Mononuclear cell (primary cell): Measurements from ENCODE around the gene RCC2. TPM values are rescaled to one million over a fixed set of nuclear protein-coding genes. Genes with fewer than 3 reads are reported as not detected.

ENCODE experiments used
- H3K27me3 ChIP-seq: 2 replicates; pipeline ENCODE4 v1.6.0; 2011; ENCODE audit warnings: low read length, control low read depth; ENCODE audit not compliant: insufficient read depth
- H3K4me1 ChIP-seq: 2 replicates; pipeline ENCODE4 v1.5.1; 2011; ENCODE audit warnings: mild to moderate bottlenecking, low read length, control low read depth; ENCODE audit not compliant: insufficient read depth
- H3K4me3 ChIP-seq: 2 replicates; pipeline ENCODE4 v1.5.1; 2011; ENCODE audit warnings: mild to moderate bottlenecking, low read length, moderate library complexity
- H3K9me3 ChIP-seq: 2 replicates; pipeline ENCODE4 v1.5.1; 2011; ENCODE audit warnings: low read depth, mild to moderate bottlenecking, control low read depth, low read length
- total RNA-seq: library from RNA; depleted of rRNA; stranded (reverse); fragments of >200 nt; gene quantifications from one replicate; pipeline ENCODE4 v1.2.3, GENCODE V29; 2012

Gene RCC2
- total RNA-seq, 1 donor = 34.6 TPM

DNA sequence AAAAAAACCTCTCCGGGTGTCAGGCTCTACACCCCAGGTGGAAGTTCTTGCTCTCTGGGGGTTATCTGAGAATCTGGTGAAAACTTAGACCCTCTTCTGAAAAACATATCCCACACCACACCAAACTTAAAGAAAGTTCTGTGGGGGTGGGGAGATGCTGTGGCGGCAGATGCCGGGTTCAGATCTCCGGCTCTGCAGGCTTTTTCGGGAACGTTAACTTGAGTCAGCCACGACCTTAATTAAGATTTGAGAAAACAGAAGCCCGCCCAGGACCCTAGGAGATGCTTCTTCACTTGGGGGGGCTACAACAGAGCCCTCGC lies 2.3 kb downstream of the RCC2 start:
- Histone ChIP-seq H3K27me3 (no peaks in the 10 kb centered on the region), H3K4me3 (peak overlapping the region; percentile 90), H3K9me3 (no peaks in the 10 kb centered on the region), H3K4me1 (peaks cover 71% of the 10 kb centered on the region)

DNA sequence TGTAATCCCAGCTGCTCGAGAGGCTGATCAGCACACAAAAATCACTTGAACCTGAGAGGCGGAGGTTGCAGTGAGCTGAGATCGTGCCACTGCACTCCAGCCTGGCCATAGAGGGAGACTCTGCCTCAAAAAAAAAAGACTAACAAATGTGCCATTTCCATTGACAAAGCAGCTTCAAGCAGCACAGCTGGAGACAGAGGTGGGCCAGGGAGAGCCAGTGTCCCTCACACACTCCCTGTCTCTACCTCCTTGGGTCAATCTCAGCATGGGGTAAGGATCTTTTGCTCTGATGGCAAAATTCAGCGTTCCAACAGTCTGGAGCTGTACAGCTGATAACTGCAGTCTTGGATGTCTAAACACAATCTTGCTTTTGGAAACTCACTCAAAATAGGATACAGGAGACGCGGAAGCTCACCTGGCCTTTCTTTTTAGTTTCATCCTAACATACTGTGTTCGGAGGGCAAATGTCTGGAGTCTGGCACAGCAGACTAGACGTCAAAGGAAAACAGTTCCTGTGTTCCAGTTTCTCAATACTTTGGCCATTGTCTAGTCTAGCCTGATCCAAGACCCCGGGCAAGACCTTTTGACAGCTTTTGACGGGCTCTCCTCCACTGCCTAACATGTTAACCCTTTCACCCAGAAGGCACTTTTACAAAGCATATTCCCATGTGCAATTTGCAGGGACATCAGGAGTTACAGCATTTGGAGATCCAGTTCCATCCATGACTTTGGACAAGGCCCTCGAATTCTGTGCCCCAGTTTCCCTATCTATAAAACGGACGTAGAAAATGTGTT lies 2.9 kb downstream of the RCC2 start:
- Histone ChIP-seq H3K4me3 (peak overlapping the region; percentile 90), H3K4me1 (peaks cover 74% of the 10 kb centered on the region), H3K27me3 (no peaks in the 10 kb centered on the region), H3K9me3 (no peaks in the 10 kb centered on the region)

DNA sequence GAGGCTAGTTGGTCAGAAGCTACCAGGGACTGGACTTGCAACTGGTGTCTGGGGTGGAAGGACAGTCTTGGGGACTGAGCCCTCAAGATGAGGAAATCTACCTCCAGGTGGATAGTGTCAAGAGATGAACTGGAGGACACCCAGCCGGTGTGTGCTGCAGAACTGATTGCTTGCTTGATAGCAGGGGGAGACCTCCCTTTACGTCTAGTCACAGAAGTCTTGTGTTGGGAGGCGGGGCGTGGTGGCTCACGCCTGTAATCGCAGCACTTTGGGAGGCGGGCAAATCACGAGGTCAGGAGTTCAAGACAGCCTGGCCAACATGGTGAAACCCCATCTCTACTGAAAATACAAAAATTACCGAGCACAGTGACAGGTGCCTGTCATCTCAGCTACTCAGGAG lies 4.9 kb downstream of the RCC2 start:
- H3K27me3 ChIP-seq = no peaks in the 10 kb centered on the region
- H3K9me3 ChIP-seq = no peaks in the 10 kb centered on the region
- no peak overlapping the region for H3K4me3 ChIP-seq
- H3K4me1 ChIP-seq = peaks cover 74% of the 10 kb centered on the region

DNA sequence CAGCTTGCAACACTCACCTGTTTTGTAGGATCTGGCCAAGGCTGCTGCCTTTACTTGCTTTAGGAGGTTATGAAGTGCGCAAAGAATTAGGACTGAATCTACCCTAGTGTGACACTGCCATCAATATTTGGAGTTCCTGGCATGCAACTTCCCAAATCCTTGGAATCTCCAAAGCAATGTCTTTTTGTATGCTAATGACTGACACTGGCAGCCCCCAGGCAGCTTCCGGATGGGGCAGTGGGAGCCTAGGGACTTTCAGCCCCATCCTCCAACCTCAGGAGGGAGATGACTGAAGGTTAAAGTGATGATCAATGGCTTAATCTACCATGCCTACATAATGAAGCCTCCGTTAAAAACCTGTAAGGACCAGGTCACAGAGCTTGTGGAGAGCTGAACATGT lies 5.5 kb downstream of the RCC2 start:
- Histone ChIP-seq H3K9me3 (no peaks in the 10 kb centered on the region), H3K4me1 (peaks cover 76% of the 10 kb centered on the region), H3K4me3 (no peak overlapping the region), H3K27me3 (no peaks in the 10 kb centered on the region)

DNA sequence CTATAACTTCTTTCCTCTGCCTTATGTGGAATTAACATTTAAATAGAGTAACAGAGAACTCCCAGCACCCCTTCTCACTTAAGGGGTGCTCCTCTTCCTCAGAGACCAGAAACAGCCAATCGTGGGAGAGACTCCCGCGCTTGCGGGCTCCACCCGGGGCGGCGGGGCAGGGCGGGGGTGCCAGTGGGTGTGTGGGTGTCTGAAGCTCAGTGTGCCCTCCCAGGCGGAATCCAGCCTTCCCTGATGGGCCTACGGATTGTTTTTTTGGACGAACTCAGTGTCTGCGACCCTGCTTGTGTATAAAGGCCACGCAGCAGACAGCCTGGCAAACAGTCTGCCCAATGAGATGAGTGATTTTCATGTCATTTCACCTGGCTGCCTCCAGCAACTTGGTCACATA lies 6.2 kb downstream of the RCC2 start:
- no peaks in the 10 kb centered on the region for H3K9me3 ChIP-seq
- H3K27me3 ChIP-seq = no peaks in the 10 kb centered on the region
- peaks cover 76% of the 10 kb centered on the region for H3K4me1 ChIP-seq
- no peak overlapping the region for H3K4me3 ChIP-seq

DNA sequence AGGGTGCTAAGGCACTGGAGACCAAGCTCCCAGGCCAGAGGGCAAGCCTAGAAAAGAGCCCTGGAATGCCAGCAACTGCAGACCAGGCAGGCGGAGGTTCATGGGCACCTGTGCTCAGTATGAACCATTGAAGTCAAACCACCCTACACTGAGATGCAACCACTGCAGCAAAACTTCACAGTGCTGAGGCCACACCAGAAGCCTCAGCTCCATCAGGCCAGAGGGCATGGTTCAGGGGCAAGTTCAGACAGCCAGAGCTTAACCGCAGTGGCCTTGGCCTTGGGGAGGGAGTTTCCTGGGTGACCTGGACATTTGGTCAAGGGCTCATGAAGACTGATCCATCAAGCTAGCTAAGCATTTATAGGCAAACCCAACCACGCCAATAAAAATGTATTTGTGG lies 7.1 kb downstream of the RCC2 start:
- peaks cover 76% of the 10 kb centered on the region for H3K4me1 ChIP-seq

DNA sequence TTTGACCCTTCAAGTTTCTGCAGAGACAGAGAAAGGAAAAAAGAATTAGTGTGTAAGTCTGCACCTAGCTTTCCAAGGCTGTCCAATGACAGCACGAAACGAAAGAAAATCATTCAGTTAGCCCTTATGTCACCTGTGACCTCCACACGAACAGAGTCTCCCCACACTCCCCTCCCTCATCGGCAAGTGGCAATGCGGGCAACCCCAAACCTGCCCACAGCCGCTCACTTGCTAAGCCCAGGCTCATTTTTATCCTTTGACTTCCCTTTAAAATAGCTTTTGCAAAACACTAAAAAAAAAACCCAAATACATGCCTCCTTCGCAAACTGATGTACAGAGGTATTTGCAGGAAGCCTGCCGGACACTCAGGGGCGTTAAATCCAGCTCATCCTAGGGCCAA lies 10.3 kb downstream of the RCC2 start:
- no peaks in the 10 kb centered on the region for H3K27me3 ChIP-seq
- H3K4me1 ChIP-seq = peaks cover 46% of the 10 kb centered on the region
- no peaks in the 10 kb centered on the region for H3K9me3 ChIP-seq
- H3K4me3 ChIP-seq = no peak overlapping the region

More for the DNA sequence above, 7.1 kb downstream of the RCC2 start:
- H3K9me3 ChIP-seq = no peaks in the 10 kb centered on the region
- H3K27me3 ChIP-seq = no peaks in the 10 kb centered on the region
- H3K4me3 ChIP-seq = no peak overlapping the region

DNA sequence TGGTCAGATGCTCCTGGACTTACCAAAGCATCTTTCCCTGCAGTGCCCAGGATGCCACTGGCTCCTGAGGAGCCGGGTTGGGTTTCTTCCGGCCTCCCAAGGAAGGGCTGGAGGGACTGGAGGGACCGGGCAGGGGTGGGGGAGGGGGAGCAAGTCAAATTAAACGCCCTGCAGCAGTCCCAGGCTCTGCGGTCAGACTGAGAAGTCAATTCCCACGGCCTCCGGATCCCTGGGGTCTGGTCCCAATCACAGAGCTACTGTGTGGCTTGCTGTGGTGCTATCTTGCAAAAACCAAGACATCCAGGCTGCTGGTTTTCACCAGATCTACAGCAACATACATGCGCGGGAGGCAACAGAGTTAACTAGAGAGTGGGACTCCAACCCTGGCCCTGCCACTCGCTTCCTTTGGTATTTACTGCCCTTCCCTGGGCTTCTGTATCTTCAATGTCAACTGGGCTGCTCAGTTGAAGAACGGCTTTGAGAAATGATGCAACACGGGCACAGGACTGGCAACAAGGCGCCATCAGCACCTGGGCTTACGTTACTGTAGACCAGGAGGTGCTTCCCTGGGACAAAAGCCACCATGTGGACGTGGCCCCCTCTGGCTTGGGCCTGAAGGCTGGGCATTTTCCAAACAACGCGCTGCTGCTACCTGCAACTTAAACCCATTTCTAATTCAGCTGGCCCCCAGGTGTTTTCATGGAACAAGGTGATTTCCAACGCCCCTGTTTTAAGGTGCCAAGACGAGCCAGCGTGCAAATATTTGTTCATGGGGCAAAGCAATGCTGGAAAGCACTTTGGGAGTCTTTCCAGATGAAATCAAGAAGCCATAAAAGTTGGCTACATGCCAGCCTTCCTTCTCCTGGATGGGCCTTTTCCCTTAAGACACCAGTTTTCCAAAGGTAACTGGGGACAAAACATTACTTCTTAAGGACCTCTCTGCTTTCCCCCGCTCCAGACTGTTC lies 11.5 kb downstream of the RCC2 start:
- Histone ChIP-seq H3K27me3 (no peaks in the 10 kb centered on the region), H3K9me3 (no peaks in the 10 kb centered on the region), H3K4me1 (peaks cover 34% of the 10 kb centered on the region), H3K4me3 (no peak overlapping the region)

DNA sequence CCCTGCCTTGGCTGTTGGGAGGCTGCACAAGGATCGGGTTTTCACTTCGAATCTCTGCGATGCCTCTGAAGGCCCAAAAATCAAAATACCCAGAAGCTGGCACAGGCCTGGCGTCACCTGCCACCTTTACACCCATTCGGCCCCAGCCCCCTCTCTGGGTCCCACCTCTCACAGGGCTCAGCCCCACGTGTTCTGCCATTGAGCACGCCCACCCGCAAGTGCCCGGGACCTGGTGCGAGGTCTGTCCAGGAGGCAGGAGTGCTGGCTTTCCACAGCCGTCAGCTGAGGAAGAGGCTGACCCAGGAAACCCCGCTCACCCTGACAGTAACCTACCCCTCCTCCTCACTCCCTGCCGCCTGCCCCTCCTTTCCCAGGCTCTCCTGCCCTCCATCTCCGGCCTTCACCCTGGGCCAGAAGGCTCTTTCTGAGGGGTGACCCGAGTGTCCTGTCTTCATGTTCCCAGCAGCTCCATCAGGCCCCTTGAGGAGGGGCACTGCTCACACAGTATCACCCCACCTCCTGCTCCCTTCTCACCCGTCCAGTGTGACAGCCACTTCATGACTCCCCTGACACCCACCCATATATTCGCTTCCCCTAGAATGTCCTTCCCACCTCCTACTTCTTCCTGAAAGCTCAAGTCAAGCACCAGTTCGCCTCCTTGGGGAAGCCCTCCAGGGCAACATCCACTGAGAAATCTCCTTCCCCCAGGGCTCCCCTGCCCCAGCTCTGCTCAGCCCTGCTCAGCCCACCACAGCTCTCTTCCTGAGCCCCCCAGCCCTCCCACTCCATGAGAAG lies 13.5 kb downstream of the RCC2 start:
- no peak overlapping the region for H3K4me3 ChIP-seq
- no peaks in the 10 kb centered on the region for H3K27me3 ChIP-seq
- peaks cover 16% of the 10 kb centered on the region for H3K4me1 ChIP-seq
- no peaks in the 10 kb centered on the region for H3K9me3 ChIP-seq

DNA sequence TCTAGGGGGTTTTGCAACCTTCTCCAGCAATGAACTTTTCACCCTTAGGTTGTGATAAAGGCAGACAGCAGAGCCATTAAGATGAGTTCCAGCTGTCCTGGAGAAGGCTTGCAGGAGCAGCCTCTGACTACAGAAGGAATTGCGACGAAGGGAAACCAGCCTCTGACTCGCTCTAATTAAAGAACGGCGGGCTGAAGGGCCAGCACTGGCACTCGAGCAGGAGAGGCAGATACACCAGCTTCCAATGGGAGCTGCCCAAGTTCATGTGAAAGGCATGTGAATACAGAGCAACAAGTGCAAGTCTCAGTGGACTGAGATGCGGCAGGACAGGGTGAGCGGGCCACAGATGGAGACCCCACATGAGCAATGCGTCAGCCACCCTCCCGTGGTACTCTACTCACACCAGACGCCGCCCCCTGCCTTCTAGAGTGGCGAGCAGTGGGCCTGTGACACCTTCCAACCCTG lies 15.7 kb downstream of the RCC2 start:
- no peaks in the 10 kb centered on the region for H3K4me1 ChIP-seq
- H3K27me3 ChIP-seq = no peaks in the 10 kb centered on the region

DNA sequence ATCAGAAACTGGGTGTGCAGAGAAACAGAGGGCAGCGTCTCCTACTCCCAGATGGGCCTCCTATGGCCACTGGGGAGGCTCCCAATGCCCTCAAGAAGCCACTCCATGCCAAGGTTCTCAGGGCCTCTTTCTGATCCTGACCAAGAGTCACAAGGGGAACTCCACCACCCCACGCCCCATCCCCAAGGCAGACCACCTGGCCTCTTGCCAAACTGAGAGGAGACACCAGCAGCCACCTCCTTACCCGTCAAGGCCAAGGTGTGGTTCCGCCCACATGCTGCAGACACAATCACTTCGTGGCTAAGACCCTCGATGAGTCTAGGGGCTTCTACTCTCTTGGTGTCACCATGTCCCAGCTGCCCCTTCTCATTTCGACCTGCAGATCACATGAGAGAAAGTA lies 17.0 kb downstream of the RCC2 start:
- H3K9me3 ChIP-seq = no peaks in the 10 kb centered on the region
- no peaks in the 10 kb centered on the region for H3K27me3 ChIP-seq
- H3K4me3 ChIP-seq = no peak overlapping the region
- no peaks in the 10 kb centered on the region for H3K4me1 ChIP-seq

More for the DNA sequence above, 15.7 kb downstream of the RCC2 start:
- Histone ChIP-seq H3K9me3 (no peaks in the 10 kb centered on the region), H3K4me3 (no peak overlapping the region)

DNA sequence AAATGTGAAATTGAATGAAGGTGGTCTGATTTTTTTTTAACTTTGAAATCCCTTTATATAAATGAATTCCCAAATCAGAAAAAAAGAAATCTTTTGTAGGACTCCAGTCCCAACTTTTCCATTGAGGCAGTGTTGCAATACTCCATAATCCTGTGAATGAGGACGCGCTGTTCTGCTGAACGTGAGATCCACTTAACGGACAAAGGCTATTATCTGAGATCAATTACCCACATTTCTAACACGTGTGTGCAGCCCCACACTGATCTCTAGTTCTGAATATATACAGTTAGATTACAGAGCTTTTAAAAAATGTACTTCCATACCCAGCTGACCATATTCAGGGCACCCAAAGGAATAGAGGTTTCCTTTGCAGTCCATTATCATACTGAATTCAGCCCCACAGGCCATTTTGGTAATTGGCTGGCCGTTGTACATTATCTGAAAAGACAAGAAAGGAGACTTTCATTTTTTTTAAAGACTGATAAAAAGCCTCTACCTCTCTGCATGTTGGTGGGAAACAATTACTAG lies 19.0 kb downstream of the RCC2 start:
- Histone ChIP-seq H3K4me1 (no peaks in the 10 kb centered on the region), H3K27me3 (no peaks in the 10 kb centered on the region), H3K9me3 (no peaks in the 10 kb centered on the region), H3K4me3 (no peak overlapping the region)

DNA sequence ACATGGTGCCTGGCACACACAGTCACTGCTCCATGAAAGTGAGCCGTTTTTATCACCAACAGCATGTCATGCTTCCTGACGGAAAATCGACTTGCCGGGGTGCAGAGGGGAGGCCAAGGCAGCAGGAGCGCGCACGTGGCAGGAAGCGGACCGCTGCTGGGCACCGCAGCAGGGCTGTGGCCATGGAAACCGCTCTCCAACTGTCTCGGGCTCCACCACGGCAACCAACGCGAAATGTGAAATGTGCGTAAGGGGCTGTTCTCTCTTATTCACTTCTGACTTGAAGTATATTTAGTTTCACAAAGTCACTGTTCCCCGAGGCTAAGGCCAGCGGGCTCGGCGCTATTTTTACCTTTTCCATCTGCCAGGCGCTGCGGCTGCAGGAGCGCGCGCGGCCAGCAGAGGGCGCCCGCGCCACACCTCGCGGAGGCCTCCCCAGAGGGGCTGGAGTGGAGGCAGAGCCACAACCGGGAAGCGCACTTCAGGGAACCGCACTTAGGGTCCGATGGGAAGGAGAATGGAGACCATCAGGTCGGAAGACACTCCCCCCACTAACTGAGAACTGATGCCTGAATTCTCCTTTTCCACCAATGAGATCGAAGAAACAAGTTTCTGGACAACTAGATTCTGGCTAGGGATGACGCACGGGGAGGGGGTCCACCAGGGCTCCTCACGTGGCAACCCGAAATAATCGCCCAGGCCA lies 19.7 kb downstream of the RCC2 start:
- H3K27me3 ChIP-seq = no peaks in the 10 kb centered on the region
- H3K4me1 ChIP-seq = no peaks in the 10 kb centered on the region
- H3K4me3 ChIP-seq = no peak overlapping the region
- no peaks in the 10 kb centered on the region for H3K9me3 ChIP-seq

DNA sequence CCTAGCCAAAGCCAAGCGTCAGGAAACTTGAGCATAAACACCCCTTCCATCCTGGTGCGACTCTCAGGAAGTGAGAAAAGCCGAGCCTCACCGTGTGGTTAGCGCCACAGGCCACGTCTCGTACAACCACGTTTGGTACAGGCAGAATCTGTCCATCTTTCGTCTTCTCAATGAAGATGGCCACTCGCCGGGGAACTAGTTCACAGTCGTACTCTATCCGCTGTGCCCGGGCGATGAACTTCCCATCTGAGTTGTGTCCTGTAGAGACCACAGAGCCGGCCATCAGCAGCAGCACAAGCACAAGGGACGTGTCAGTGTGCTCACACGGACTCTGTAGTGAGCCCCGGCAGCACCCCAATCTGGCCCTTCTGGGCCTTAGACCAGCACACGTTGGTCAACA lies 23.1 kb downstream of the RCC2 start:
- Histone ChIP-seq H3K4me1 (no peaks in the 10 kb centered on the region), H3K27me3 (no peaks in the 10 kb centered on the region), H3K4me3 (no peak overlapping the region), H3K9me3 (no peaks in the 10 kb centered on the region)
